Activated naive CD8-positive, alpha-beta T cell treated with anti-CD3 and anti-CD28 coated beads for 36 hours (primary cell): Measurements from ENCODE around the gene SLC38A3. TPM values are rescaled to one million over a fixed set of nuclear protein-coding genes. Genes with fewer than 3 reads are reported as not detected.
"Not testable (repeated sequence)": the region's sequence is repeated elsewhere in the genome, so short reads cannot be mapped to it uniquely, and the experiment has no call there.

Source experiments
- DNase-seq: peaks from one replicate; pipeline ENCODE4 v3.0.0; 2021
- H3K27ac Mint-ChIP-seq: one replicate; pipeline ENCODE4 v1.8.0; 2022; ENCODE audit warnings: mild to moderate bottlenecking, moderate library complexity, mixed read lengths
- H3K27me3 Mint-ChIP-seq: one replicate; pipeline ENCODE4 v1.8.0; 2022; ENCODE audit warnings: mild to moderate bottlenecking, mixed read lengths
- H3K36me3 Mint-ChIP-seq: one replicate; pipeline ENCODE4 v1.8.0; 2021; ENCODE audit warnings: mild to moderate bottlenecking, mixed read lengths
- H3K4me1 Mint-ChIP-seq: one replicate; pipeline ENCODE4 v1.8.0; 2021; ENCODE audit warnings: mixed read lengths
- H3K4me3 Mint-ChIP-seq: one replicate; pipeline ENCODE4 v1.8.0; 2022; ENCODE audit warnings: mild to moderate bottlenecking, moderate library complexity, mixed read lengths
- H3K9me3 Mint-ChIP-seq: one replicate; pipeline ENCODE4 v1.8.0; 2022; ENCODE audit warnings: mixed read lengths
- total RNA-seq, 2 experiments: library from RNA; stranded (reverse); gene quantifications; one replicate each; pipeline ENCODE4 v1.2.3, GENCODE V29; 2021

SLC38A3 gene
- total RNA-seq, 2 experiments from 2014 or later = 0.18 TPM; not detected in 1

DNA sequence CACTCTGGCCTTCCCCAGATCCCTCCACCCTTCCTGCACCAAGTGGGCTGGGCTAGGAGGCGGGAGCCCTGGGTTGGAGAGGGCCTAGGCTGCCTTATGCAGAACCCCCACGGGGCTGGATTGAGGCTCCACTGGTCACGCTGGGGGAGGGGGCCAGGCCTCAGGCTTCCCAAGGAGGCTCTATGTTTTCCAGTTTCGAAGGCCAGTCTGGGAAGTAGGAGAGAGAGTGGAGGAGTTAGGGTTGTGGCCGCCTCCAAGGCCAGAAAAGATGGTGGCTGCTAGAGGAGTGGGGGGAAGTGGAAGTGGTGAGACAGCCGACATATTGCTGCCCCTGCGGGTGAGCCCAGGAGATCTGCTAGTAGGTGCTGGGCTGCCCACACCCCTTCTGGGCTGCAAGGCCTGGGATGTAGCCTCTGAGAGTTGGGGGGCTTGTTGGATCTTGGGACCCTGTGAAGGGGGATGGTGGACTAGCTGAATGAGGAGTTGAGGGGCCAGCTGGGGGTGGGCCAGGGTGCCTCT is 32.1 kb downstream of the SLC38A3 start:
- Mint-ChIP-seq H3K27me3 (no peaks in the 10 kb centered on the region), H3K27ac (peak overlapping the region; percentile 92)

GRCh38 chr3:50237754-50238548 is 32.9 kb downstream of the SLC38A3 start:
- peak; percentile 91 for DNase-seq
- Mint-ChIP-seq H3K36me3 (peaks cover 21% of the 10 kb centered on the region), H3K4me3 (peak overlapping the region; percentile 96), H3K27me3 (no peaks in the 10 kb centered on the region), H3K27ac (peak overlapping the region; percentile 92), H3K9me3 (no peaks in the 10 kb centered on the region), H3K4me1 (peaks cover 48% of the 10 kb centered on the region)

More for the DNA sequence above, 32.1 kb downstream of the SLC38A3 start:
- DNase-seq = peak; percentile 41
- Mint-ChIP-seq H3K9me3 (no peaks in the 10 kb centered on the region), H3K36me3 (peaks cover 21% of the 10 kb centered on the region), H3K4me3 (peak overlapping the region; percentile 96), H3K4me1 (peaks cover 40% of the 10 kb centered on the region)

DNA sequence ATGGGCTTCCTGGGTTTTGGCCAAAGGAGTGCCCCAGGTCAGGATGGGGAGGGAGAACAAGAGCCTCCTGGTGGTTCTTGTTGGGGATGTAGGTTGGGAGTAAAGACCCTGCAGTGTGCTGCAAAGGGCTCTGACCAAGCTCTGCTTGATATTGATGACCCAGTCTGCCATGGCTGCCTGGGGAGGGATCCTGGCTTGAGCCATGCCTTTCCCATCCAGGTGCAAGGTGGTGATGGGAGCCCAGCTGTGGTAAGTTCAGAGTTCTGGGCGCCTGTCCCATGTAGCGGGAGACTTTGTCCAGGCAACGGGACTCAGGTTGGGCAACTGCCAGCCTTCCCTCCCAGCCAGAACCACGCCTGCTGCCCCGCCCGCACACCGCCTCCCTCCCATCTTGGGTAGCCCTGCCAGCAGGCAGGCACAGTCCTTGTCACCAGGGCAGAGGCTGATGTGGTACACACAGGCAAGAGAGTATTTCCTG is 33.5 kb downstream of the SLC38A3 start:
- no peak for DNase-seq
- peaks cover 21% of the 10 kb centered on the region for H3K36me3 Mint-ChIP-seq
- H3K27ac Mint-ChIP-seq = peak overlapping the region; percentile 92
- H3K4me1 Mint-ChIP-seq = peaks cover 52% of the 10 kb centered on the region
- H3K27me3 Mint-ChIP-seq = no peaks in the 10 kb centered on the region
- peak overlapping the region; percentile 96 for H3K4me3 Mint-ChIP-seq
- no peaks in the 10 kb centered on the region for H3K9me3 Mint-ChIP-seq

DNA sequence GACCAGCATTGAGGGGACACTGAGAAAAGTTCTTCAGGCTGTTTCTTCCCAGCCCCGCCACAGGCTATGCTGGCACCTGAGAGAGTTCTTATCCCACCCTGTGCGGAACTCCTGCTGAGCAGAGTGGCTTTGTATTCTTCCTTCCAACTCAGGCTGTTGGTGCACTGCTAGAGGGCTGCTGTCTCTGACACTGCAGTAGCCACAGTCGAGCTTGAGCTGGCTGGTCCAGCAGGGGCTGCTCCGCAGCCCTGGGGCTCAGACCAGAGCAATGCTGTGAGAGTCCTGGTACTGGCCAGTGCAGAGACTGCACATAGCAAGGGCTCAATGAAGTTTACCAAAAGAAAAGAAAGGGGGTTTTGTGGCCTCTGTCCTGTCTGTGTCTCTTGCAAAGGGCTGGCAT is 34.6 kb downstream of the SLC38A3 start:
- Mint-ChIP-seq H3K36me3 (peaks cover 21% of the 10 kb centered on the region), H3K9me3 (no peaks in the 10 kb centered on the region), H3K4me3 (peak overlapping the region; percentile 96)

GRCh38 chr3:50241163-50241562 is 36.1 kb downstream of the SLC38A3 start:
- H3K4me3 Mint-ChIP-seq = peak overlapping the region; percentile 42
- H3K36me3 Mint-ChIP-seq = peaks cover 21% of the 10 kb centered on the region

More for the DNA sequence above, 34.6 kb downstream of the SLC38A3 start:
- no peak for DNase-seq
- no peaks in the 10 kb centered on the region for H3K27me3 Mint-ChIP-seq
- H3K27ac Mint-ChIP-seq = peak overlapping the region; percentile 69
- peaks cover 60% of the 10 kb centered on the region for H3K4me1 Mint-ChIP-seq

GRCh38 chr3:50241713-50242380 is 36.8 kb downstream of the SLC38A3 start:
- Mint-ChIP-seq H3K4me3 (no peak overlapping the region), H3K36me3 (peaks cover 17% of the 10 kb centered on the region)

More at GRCh38 chr3:50241163-50241562, 36.1 kb downstream of the SLC38A3 start:
- Mint-ChIP-seq H3K4me1 (peaks cover 64% of the 10 kb centered on the region), H3K27me3 (no peaks in the 10 kb centered on the region), H3K9me3 (no peaks in the 10 kb centered on the region), H3K27ac (peak overlapping the region; percentile 95)
- DNase-seq = no peak

GRCh38 chr3:50242381-50242770 is 37.3 kb downstream of the SLC38A3 start:
- no peaks in the 10 kb centered on the region for H3K9me3 Mint-ChIP-seq
- H3K27me3 Mint-ChIP-seq = no peaks in the 10 kb centered on the region
- H3K27ac Mint-ChIP-seq = peak overlapping the region; percentile 95
- no peak for DNase-seq
- H3K4me1 Mint-ChIP-seq = peaks cover 75% of the 10 kb centered on the region
- H3K36me3 Mint-ChIP-seq = peaks cover 12% of the 10 kb centered on the region
- H3K4me3 Mint-ChIP-seq = peak overlapping the region; percentile 68

More at GRCh38 chr3:50241713-50242380, 36.8 kb downstream of the SLC38A3 start:
- DNase-seq = no peak
- Mint-ChIP-seq H3K27ac (peak overlapping the region; percentile 95), H3K9me3 (no peaks in the 10 kb centered on the region), H3K4me1 (peaks cover 70% of the 10 kb centered on the region), H3K27me3 (no peaks in the 10 kb centered on the region)

GRCh38 chr3:50242851-50243542 is 37.9 kb downstream of the SLC38A3 start:
- H3K4me1 Mint-ChIP-seq = peaks cover 76% of the 10 kb centered on the region
- peak overlapping the region; percentile 68 for H3K4me3 Mint-ChIP-seq
- peaks cover 6% of the 10 kb centered on the region for H3K36me3 Mint-ChIP-seq
- H3K9me3 Mint-ChIP-seq = no peaks in the 10 kb centered on the region
- H3K27me3 Mint-ChIP-seq = no peaks in the 10 kb centered on the region
- DNase-seq = peak; percentile 55
- peak overlapping the region; percentile 95 for H3K27ac Mint-ChIP-seq

DNA sequence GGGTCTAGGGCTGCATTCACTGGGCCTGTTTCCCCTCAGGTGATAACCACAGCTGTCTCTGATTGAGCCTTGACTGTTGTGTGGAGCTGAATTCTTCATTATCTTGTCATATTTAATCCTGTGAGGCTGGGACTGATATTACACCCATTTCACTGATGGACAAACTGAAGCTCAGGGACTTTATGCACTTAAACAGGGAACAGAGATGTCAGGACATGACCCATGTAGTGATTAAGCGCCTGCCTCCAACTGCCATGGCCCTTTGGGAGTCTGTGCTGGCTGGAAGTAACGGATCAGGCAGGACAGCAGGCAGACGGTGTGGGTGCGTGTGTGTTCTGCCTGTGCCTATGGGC is 38.4 kb downstream of the SLC38A3 start:
- DNase-seq = no peak
- peak overlapping the region; percentile 95 for H3K27ac Mint-ChIP-seq
- peaks cover 5% of the 10 kb centered on the region for H3K36me3 Mint-ChIP-seq
- no peak overlapping the region for H3K4me3 Mint-ChIP-seq
- H3K9me3 Mint-ChIP-seq = no peaks in the 10 kb centered on the region
- H3K27me3 Mint-ChIP-seq = no peaks in the 10 kb centered on the region
- H3K4me1 Mint-ChIP-seq = peaks cover 76% of the 10 kb centered on the region

GRCh38 chr3:50244813-50245212 is 39.7 kb downstream of the SLC38A3 start:
- H3K4me3 Mint-ChIP-seq = not testable (repeated sequence)

DNA sequence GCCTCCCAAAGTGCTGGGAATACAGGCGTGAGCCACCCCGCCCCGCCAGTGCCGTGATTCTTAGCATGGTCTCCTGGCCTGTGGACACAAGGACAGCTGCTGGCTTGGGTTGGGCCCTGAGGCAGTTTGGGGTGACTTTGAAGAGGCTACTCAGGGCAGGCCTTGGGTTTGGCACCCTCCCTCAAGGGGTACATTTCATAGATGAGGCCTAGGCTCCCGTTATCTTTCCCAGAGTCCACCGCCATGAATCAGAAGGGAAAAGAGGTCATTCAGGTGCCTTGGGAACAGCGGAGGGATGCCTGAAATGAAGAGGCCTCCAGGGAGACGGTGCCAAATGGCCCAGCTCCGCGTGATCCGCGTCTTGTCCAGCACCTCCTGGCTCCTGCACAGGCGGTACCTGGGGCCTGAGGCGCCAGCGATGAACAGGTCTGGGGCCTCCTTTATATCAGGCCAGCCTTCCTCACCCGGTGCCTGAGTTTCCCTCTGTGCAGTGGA is 40.2 kb downstream of the SLC38A3 start:
- Mint-ChIP-seq H3K36me3 (no peaks in the 10 kb centered on the region), H3K4me1 (peaks cover 66% of the 10 kb centered on the region), H3K27me3 (no peaks in the 10 kb centered on the region), H3K9me3 (no peaks in the 10 kb centered on the region), H3K27ac (peak overlapping the region; percentile 90), H3K4me3 (peak overlapping the region; percentile 71)
- DNase-seq = peak; percentile 18

More at GRCh38 chr3:50244813-50245212, 39.7 kb downstream of the SLC38A3 start:
- peaks cover 66% of the 10 kb centered on the region for H3K4me1 Mint-ChIP-seq
- not testable (repeated sequence) for H3K27me3 Mint-ChIP-seq, H3K9me3 Mint-ChIP-seq, H3K36me3 Mint-ChIP-seq, DNase-seq
- H3K27ac Mint-ChIP-seq = peak overlapping the region; percentile 90

DNA sequence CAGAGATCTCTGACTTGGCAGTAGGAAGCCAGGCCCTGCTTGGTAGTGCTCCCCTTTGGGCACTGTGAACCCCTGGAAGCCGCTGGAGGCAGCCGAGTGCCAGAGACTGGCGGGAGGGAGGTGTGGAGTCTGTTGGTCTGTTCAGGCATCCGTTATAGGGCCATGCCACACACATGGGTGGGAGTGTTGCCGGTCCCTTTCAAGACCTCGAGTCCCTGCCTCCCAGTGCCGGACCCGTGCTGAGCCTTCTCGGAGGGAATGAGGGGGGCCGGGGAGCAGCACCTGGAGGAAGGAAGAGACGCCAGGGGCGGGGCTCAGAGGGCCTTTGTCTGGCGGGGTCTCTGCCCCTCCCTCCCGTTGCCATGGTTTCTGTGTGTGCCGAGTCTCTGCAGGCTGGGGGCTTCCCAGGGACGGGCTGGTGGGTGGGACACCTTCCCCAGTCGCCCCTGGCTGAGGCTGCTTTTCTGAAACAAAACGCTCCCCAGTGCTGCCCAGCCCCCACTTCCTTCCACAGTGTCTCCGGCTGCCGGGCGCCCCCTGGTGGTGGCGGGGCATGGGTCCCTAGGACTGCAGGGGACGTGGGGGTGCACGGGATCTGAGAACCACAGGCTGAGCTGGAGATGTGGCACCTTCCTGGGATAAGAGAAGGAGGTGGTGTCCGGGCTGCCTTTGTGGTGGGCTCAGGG is 40.9 kb downstream of the SLC38A3 start:
- Mint-ChIP-seq H3K27me3 (no peaks in the 10 kb centered on the region), H3K27ac (peak overlapping the region; percentile 90), H3K4me3 (peak overlapping the region; percentile 71), H3K9me3 (no peaks in the 10 kb centered on the region), H3K4me1 (peaks cover 66% of the 10 kb centered on the region), H3K36me3 (peaks cover under 1% of the 10 kb centered on the region)
- DNase-seq = peak; percentile 96

DNA sequence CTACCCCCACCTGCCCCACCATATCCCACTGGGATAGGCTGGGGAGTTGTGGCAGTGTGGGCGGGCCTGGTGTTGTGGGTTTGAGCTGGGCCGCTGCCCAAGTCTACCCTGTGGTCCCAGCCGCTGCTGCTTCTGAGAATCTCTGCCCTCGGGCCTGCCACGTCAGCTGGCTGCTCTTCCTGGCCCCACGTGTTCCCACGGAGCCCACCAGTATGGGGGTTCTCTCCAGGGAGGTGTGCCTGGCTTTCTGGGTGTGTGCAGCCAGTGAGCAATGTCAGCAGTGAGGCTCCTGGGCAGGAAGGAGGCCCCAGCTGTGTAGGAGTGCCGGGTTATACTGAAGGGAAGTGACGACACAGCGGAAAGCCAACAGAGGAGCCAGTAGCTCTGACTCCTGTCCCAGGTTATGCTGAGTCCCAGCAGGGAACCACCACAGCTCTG is 41.5 kb downstream of the SLC38A3 start:
- Mint-ChIP-seq H3K4me3 (peak overlapping the region; percentile 71), H3K9me3 (no peaks in the 10 kb centered on the region), H3K4me1 (peaks cover 67% of the 10 kb centered on the region), H3K36me3 (peaks cover 2% of the 10 kb centered on the region), H3K27me3 (no peaks in the 10 kb centered on the region), H3K27ac (peak overlapping the region; percentile 90)
- peak; percentile 89 for DNase-seq

DNA sequence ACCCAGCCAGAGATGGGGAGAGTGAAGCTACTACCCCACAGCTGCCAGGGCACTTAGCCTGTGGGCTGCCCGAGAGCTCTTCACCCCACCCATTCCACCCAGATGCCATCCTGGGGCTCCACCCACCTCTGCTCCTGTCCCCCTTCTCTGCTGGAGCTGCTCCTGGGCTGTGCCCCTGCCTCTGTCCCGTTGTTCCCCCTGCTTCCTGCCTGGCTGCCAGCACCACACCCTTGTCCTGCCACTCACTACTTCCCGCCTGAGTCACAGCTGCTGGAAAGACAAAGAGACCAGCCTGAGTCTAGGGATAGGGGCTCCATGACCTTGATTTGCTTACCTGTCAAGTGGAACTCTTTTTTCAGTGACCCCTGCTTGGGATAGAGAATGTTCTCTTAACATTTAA is 43.3 kb downstream of the SLC38A3 start:
- H3K27ac Mint-ChIP-seq = peak overlapping the region; percentile 78
- H3K4me1 Mint-ChIP-seq = peaks cover 50% of the 10 kb centered on the region
- DNase-seq = no peak
- H3K4me3 Mint-ChIP-seq = no peak overlapping the region
- no peaks in the 10 kb centered on the region for H3K27me3 Mint-ChIP-seq
- no peaks in the 10 kb centered on the region for H3K9me3 Mint-ChIP-seq
- peaks cover 2% of the 10 kb centered on the region for H3K36me3 Mint-ChIP-seq
